Right ventricle myocardium inferior (tissue), 1 donor: ENCODE measurements around the gene TBCD. TPM values are rescaled to one million over a fixed set of nuclear protein-coding genes. Genes with fewer than 3 reads are reported as not detected.

Source experiments
- total RNA-seq: library from RNA; stranded (reverse); fragmentation: NEBNext Ultra II Directional; extraction: Animal tissue kit (Norgen Biotek cat#: 25700); gene quantifications from one replicate; pipeline ENCODE4 v1.2.1, GENCODE V29; 2021
- donor health status: DM: no; HTN: yes; CAD: no; lungs with severe emphysema.

TBCD gene
- total RNA-seq, 1 donor from 2014 or later = 43.4 TPM

Other genes with a start within 250 kb of the TBCD start
- gene FOXK2, start 232.3 kb upstream of the TBCD start, total RNA-seq = 39.4 TPM
- 38.0 TPM for gene WDR45B, start 103.6 kb upstream of the TBCD start, total RNA-seq
- gene RAB40B, start 53.4 kb upstream of the TBCD start, total RNA-seq = 19.9 TPM
- 13.0 TPM for gene FN3KRP, start 35.4 kb upstream of the TBCD start, total RNA-seq
- gene FN3K, start 16.4 kb upstream of the TBCD start, total RNA-seq = 78.3 TPM
- gene ZNF750, start 88.0 kb downstream of the TBCD start, total RNA-seq = not detected